HUDEP-2 (cell line): ENCODE measurements around the gene ZNF423.
A peak's percentile ranks its signal among the peaks of the same experiment; 100 is the strongest.

Experiments used
- DNase-seq, 76 experiments: peaks; one replicate each; lab custom pipeline; 2025; ENCODE audit not compliant: unreplicated experiment in 76 of 76; lab: John Stamatoyannopoulos, UW

ZNF423 gene

GRCh38 chr16:49491106-49491670 is 364.7 kb downstream of the ZNF423 start:
- no peak for DNase-seq

DNA sequence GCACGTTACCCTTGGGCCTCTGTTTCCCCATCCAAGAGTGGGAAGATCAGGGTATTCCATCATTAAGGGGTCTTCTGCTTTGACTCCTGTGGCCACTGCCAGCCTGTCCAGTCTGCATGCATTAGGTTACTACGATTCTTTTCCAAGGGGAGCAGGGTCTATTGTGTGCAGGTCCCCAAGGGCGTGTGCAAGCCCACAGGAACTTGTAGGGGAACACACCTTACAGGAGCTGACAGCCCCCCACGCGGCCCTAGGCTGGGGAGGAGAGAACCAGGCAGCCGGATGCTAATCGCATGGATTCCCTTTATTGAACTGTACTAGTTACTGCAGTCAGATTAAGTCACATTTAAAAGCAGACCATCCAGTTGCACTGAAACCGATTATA is 365.6 kb downstream of the ZNF423 start:
- no peak for DNase-seq

GRCh38 chr16:49489686-49490320 is 366.1 kb downstream of the ZNF423 start:
- DNase-seq, result no peak

GRCh38 chr16:49488740-49489525 is 367.0 kb downstream of the ZNF423 start:
- DNase-seq, result no peak

DNA sequence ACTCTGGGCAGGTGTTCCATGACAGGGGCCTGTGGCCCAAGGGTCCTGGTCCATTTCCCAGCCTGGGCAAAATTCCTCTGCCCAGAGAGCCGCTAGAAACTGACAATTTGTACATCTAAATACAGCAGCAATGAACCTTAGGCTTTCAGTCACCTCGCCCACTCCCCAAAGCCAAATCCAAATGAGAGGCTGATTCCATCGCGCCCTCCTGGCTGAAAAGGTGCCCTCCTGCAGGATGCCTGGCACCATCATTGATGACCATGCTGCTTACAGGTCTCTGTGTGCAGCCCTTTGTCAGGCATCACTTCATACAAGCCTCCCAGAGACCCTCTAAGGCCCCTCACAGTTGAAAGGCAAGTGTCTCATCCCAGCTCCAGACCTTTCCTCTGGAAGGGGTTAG is 367.6 kb downstream of the ZNF423 start:
- DNase-seq, result no peak

- no peak for DNase-seq
Observed at GRCh38 chr16:49487746-49488145, 368.2 kb downstream of the ZNF423 start.

- no peak for DNase-seq
Observed at GRCh38 chr16:49486400-49486799, 369.5 kb downstream of the ZNF423 start.

DNA sequence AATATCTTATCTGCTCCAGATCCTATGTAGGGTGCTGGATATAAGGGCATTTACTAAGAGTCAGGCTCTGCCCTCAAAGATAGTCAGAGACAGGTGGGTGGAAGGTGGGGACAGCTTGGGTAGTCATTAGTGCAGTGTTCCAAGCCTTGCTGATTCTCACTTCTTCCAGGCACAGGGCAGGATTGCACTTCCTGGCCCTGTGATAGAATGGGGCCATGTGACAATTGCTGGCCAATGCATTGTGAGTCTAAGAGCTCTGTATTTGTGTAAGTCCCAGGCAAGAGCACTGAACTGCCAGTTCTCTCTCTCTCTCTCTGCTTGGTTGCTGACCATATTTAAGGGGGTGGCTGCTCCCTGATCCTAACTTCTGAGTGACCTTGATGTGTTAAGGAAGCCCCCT is 370.2 kb downstream of the ZNF423 start:
- no peak for DNase-seq

GRCh38 chr16:49484936-49485335 is 371.0 kb downstream of the ZNF423 start:
- no peak for DNase-seq

DNA sequence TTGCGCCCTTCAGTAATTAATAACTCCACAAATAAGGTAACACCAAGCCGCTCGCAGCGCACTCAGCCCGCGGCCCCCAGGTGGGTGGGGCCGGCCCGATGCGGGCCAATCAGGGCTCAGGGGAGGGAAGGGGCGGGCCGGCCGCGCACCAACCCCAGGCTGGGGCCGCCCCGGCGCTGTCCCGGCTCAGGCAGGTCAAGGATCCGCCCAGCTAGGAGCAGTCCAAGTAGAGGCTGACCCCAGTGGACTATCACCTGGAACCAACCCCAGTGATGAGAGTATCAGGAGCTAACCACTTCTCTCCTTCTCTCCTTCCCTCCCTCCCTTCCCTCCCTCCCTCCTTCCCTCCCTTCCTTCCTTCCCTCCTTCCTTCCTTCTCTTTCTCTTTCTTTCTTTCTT is 371.5 kb downstream of the ZNF423 start:
- DNase-seq, result peak in 6 of 76 experiments; percentile 1 to 9 (median 3)

DNA sequence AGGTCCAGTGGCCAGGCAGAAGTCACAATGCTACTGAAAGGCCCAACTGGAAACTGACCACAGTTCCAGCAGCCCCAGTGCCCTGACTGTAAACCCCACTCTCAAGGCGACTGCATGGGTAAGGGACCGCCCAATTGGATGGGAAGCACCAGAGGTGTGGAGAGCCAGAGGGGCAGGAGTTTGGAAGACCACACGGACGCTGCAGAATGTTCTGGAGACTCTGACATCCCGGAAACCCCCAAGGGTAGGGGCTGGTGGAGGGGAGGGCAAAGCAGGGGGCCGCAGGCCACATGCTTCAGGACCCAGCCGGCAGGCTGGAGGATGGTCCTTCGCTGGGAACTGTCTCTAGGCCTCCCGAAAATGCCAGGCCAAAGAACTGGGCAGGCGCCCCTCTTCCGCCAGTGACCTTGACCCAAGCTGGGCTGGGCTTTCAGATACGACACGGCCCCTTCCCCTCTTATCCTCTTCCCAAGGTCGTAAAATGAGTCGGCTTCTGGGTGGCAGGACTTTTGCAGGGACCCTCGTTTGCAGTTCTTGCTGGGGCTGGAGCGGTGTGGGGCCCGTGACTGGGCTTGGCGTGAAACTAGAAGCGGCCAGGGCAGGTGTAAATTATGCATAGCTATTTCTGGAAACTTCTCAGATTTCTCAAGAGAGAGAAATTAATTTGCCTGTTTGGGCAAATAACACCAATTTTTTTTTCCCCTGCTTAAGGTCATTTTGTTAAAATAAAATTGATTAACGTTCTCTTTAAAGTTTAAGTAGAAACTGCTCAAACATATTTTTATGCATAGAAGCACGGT is 372.1 kb downstream of the ZNF423 start:
- DNase-seq, result no peak

- DNase-seq, result no peak
Observed at GRCh38 chr16:49483251-49483650, 372.7 kb downstream of the ZNF423 start.

- DNase-seq, result no peak
Observed at GRCh38 chr16:49482690-49483089, 373.2 kb downstream of the ZNF423 start.

GRCh38 chr16:49478616-49479015 is 377.3 kb downstream of the ZNF423 start:
- DNase-seq, result no peak

GRCh38 chr16:49478107-49478506 is 377.8 kb downstream of the ZNF423 start:
- DNase-seq, result no peak

DNA sequence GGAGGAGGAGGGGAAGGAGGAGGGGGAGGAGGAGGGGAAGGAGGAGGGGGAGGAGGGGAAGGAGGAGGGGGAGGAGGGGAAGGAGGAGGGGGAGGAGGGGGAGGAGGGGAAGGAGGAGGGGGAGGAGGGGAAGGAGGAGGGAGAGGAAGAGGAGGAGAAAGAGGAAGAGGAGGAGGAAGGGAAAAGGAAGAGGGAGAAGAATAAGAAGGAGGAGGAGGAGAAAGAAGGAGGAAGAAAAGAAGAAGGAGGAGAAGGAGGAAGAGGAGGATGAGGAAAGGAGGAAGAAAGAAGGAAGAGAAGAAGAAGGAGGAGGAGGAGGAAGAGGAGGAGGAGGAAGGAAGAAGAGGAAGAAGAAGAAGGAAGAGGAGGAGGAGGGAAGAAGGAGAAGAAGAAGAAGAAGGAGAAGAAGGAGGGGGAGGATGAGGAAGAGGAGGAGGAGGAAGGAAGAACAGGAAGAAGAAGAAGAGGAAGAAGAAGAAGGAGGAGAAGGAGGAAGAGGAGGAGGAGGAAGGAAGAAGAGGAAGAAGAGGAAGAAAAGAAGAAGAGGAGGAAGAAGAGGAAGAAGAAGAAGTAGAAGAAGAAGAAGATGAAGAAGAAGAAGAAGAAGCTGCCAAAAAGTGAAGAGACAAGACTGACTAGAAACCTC is 378.5 kb downstream of the ZNF423 start:
- no peak for DNase-seq

- no peak for DNase-seq
Observed at GRCh38 chr16:49474741-49475140, 381.2 kb downstream of the ZNF423 start.

- no peak for DNase-seq
Observed at GRCh38 chr16:49473773-49474172, 382.1 kb downstream of the ZNF423 start.

- no peak for DNase-seq
Observed at GRCh38 chr16:49473131-49473530, 382.8 kb downstream of the ZNF423 start.

DNA sequence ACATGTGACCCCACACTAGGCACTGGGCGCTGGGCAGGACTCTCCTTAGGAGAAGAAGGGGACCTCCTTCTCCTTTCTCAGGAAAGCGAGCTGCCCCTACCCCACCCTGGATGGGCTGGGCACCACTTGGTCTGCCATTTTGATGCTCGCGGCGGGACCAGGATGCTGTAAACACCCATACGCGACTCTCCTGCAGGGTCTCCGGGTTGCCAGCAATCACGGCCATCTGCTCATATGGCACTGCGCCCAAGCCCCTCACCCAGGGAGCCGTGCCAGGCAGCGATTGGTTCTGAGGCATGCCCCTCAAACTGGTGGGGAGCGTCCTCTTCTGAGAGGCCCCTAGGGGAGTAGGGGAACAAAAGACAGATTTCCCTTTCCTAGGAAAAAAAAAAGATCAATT is 383.3 kb downstream of the ZNF423 start:
- no peak for DNase-seq
